ENCODE data around the gene PLEKHG5.

- TF ChIP-seq, protein P1, sequence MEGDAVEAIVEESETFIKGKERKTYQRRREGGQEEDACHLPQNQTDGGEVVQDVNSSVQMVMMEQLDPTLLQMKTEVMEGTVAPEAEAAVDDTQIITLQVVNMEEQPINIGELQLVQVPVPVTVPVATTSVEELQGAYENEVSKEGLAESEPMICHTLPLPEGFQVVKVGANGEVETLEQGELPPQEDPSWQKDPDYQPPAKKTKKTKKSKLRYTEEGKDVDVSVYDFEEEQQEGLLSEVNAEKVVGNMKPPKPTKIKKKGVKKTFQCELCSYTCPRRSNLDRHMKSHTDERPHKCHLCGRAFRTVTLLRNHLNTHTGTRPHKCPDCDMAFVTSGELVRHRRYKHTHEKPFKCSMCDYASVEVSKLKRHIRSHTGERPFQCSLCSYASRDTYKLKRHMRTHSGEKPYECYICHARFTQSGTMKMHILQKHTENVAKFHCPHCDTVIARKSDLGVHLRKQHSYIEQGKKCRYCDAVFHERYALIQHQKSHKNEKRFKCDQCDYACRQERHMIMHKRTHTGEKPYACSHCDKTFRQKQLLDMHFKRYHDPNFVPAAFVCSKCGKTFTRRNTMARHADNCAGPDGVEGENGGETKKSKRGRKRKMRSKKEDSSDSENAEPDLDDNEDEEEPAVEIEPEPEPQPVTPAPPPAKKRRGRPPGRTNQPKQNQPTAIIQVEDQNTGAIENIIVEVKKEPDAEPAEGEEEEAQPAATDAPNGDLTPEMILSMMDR (IDR thresholded peaks at IDR 0.05): no peak
- TF ChIP-seq POLR2AphosphoS5 (IDR thresholded peaks at IDR 0.05; ENCODE audit: insufficient read depth in 1 of 2, low read depth in 1 of 2) (no peak), POLR2A (IDR thresholded peaks at IDR 0.05) (no peak)
Measured at GRCh38 chr1:6427441-6428390, 63.8 kb downstream of the PLEKHG5 start.

Measured in vagina (tissue), 2 donors.